ENCODE measurements around the gene GREB1L. TPM values are rescaled to one million over a fixed set of nuclear protein-coding genes. Genes with fewer than 3 reads are reported as not detected.
"Not testable (repeated sequence)": the region's sequence is repeated elsewhere in the genome, so short reads cannot be mapped to it uniquely, and the experiment has no call there.

The GREB1L gene
- total RNA-seq, 1 donor from 2014 or later: 0.70 TPM

GRCh38 chr18:21306368-21306767, 64.3 kb downstream of the GREB1L start:
- Mint-ChIP-seq H3K27me3 (ENCODE audit: unreplicated experiment) (peaks cover 51% of the 10 kb centered on the region), H3K36me3 (ENCODE audit: unreplicated experiment) (no peaks in the 10 kb centered on the region), H3K4me3 (ENCODE audit: unreplicated experiment) (no peak overlapping the region), H3K27ac (ENCODE audit: unreplicated experiment) (no peak overlapping the region), H3K4me1 (ENCODE audit: unreplicated experiment) (no peaks in the 10 kb centered on the region), H3K9me3 (ENCODE audit: unreplicated experiment) (no peaks in the 10 kb centered on the region)
- no peak for DNase-seq (ENCODE audit: extremely low spot score, unreplicated experiment)
- no peak for TF ChIP-seq CTCF (IDR thresholded peaks at IDR 0.05)

- Mint-ChIP-seq H3K36me3 (ENCODE audit: unreplicated experiment) (no peaks in the 10 kb centered on the region), H3K27me3 (ENCODE audit: unreplicated experiment) (peaks cover 44% of the 10 kb centered on the region), H3K9me3 (ENCODE audit: unreplicated experiment) (no peaks in the 10 kb centered on the region), H3K27ac (ENCODE audit: unreplicated experiment) (no peak overlapping the region), H3K4me3 (ENCODE audit: unreplicated experiment) (no peak overlapping the region), H3K4me1 (ENCODE audit: unreplicated experiment) (no peaks in the 10 kb centered on the region)
- TF ChIP-seq CTCF (IDR thresholded peaks at IDR 0.05): no peak
- no peak for DNase-seq (ENCODE audit: extremely low spot score, unreplicated experiment)
Measured at GRCh38 chr18:21307578-21307977, 65.5 kb downstream of the GREB1L start.

GRCh38 chr18:21309248-21309647, 67.2 kb downstream of the GREB1L start:
- Mint-ChIP-seq H3K27ac (ENCODE audit: unreplicated experiment) (no peak overlapping the region), H3K27me3 (ENCODE audit: unreplicated experiment) (peaks cover 44% of the 10 kb centered on the region), H3K4me1 (ENCODE audit: unreplicated experiment) (no peaks in the 10 kb centered on the region), H3K36me3 (ENCODE audit: unreplicated experiment) (no peaks in the 10 kb centered on the region), H3K4me3 (ENCODE audit: unreplicated experiment) (no peak overlapping the region), H3K9me3 (ENCODE audit: unreplicated experiment) (no peaks in the 10 kb centered on the region)
- DNase-seq (ENCODE audit: extremely low spot score, unreplicated experiment): no peak
- TF ChIP-seq CTCF (IDR thresholded peaks at IDR 0.05): no peak

GRCh38 chr18:21311980-21312379, 69.9 kb downstream of the GREB1L start:
- not testable (repeated sequence) for H3K36me3 Mint-ChIP-seq (ENCODE audit: unreplicated experiment); H3K27ac Mint-ChIP-seq (ENCODE audit: unreplicated experiment); H3K9me3 Mint-ChIP-seq (ENCODE audit: unreplicated experiment); H3K4me3 Mint-ChIP-seq (ENCODE audit: unreplicated experiment); DNase-seq (ENCODE audit: extremely low spot score, unreplicated experiment); H3K4me1 Mint-ChIP-seq (ENCODE audit: unreplicated experiment)
- peaks cover 25% of the 10 kb centered on the region for H3K27me3 Mint-ChIP-seq (ENCODE audit: unreplicated experiment)

GRCh38 chr18:21313576-21313975, 71.5 kb downstream of the GREB1L start:
- no peak overlapping the region for H3K27ac Mint-ChIP-seq (ENCODE audit: unreplicated experiment)

More at GRCh38 chr18:21313576-21313975, 71.5 kb downstream of the GREB1L start:
- Mint-ChIP-seq H3K27me3 (ENCODE audit: unreplicated experiment) (peaks cover 13% of the 10 kb centered on the region), H3K4me1 (ENCODE audit: unreplicated experiment) (no peaks in the 10 kb centered on the region), H3K36me3 (ENCODE audit: unreplicated experiment) (no peaks in the 10 kb centered on the region), H3K9me3 (ENCODE audit: unreplicated experiment) (no peaks in the 10 kb centered on the region), H3K4me3 (ENCODE audit: unreplicated experiment) (no peak overlapping the region)
- TF ChIP-seq CTCF (IDR thresholded peaks at IDR 0.05): no peak
- no peak for DNase-seq (ENCODE audit: extremely low spot score, unreplicated experiment)

Measured in osteocyte (in vitro differentiated cells).